ENCODE data around the gene AAGAB. TPM values are rescaled to one million over a fixed set of nuclear protein-coding genes. Genes with fewer than 3 reads are reported as not detected.
"Not testable (repeated sequence)": the region's sequence is repeated elsewhere in the genome, so short reads cannot be mapped to it uniquely, and the experiment has no call there.

The AAGAB gene
- total and polyA plus RNA-seq, 3 donors from 2014 or later = 36.4 to 40.4 (median 36.6) TPM

GRCh38 chr15:67156834-67157233 lies 97.6 kb downstream of the AAGAB start:
- no peaks in the 10 kb centered on the region for H3K27me3 ChIP-seq
- TF ChIP-seq POLR2A (IDR thresholded peaks at IDR 0.05) = no peak
- TF ChIP-seq, protein P1, sequence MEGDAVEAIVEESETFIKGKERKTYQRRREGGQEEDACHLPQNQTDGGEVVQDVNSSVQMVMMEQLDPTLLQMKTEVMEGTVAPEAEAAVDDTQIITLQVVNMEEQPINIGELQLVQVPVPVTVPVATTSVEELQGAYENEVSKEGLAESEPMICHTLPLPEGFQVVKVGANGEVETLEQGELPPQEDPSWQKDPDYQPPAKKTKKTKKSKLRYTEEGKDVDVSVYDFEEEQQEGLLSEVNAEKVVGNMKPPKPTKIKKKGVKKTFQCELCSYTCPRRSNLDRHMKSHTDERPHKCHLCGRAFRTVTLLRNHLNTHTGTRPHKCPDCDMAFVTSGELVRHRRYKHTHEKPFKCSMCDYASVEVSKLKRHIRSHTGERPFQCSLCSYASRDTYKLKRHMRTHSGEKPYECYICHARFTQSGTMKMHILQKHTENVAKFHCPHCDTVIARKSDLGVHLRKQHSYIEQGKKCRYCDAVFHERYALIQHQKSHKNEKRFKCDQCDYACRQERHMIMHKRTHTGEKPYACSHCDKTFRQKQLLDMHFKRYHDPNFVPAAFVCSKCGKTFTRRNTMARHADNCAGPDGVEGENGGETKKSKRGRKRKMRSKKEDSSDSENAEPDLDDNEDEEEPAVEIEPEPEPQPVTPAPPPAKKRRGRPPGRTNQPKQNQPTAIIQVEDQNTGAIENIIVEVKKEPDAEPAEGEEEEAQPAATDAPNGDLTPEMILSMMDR (IDR thresholded peaks at IDR 0.05) = no peak
- no peak overlapping the region for H3K27ac ChIP-seq
- DNase-seq = no peak
- no peaks in the 10 kb centered on the region for H3K9me3 ChIP-seq
- no peaks in the 10 kb centered on the region for H3K4me1 ChIP-seq
- intact Hi-C loops (cut with DNase I; ENCODE audit: low total_unique reads) = no loop called here
- no peaks in the 10 kb centered on the region for H3K36me3 ChIP-seq (ENCODE audit: low read depth, missing control alignments)
- 90 to 100% methylated on average over 3 of the region's 3 CpGs for WGBS, 2 donors
- no peak overlapping the region for H3K4me3 ChIP-seq

DNA sequence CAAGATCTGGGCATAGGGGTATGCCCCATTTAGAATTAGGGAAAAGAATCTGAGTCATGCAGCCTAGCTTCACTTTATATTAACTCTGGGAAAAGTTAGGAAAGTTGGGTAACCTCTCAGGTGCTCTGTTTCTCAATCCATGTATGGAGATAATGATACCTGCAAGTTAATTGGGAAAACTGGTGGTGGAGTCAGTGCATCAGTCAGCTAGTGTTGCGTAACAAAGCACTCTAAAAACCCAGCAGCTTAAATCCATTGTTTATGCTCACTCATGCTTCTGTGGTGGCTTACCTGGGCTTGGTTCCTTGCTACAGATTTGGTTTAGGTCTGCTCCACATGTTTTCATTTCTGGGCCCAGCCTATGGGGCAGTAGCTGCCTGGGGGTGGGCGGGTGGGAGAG lies 98.0 kb downstream of the AAGAB start:
- H3K9me3 ChIP-seq = no peaks in the 10 kb centered on the region
- no peak for TF ChIP-seq POLR2A (IDR thresholded peaks at IDR 0.05)
- TF ChIP-seq, protein P1 (IDR thresholded peaks at IDR 0.05) = no peak
- H3K27ac ChIP-seq = no peak overlapping the region
- no peak overlapping the region for H3K4me3 ChIP-seq
- H3K36me3 ChIP-seq (ENCODE audit: low read depth, missing control alignments) = no peaks in the 10 kb centered on the region
- no peaks in the 10 kb centered on the region for H3K27me3 ChIP-seq
- no peak for DNase-seq
- intact Hi-C loops (cut with DNase I; ENCODE audit: low total_unique reads) = no loop called here
- no peaks in the 10 kb centered on the region for H3K4me1 ChIP-seq
- 91 to 98% methylated on average over 2 of the region's 2 CpGs for WGBS, 2 donors

GRCh38 chr15:67154249-67154648 lies 100.2 kb downstream of the AAGAB start:
- Histone ChIP-seq H3K27me3 (no peaks in the 10 kb centered on the region), H3K27ac (no peak overlapping the region), H3K9me3 (no peaks in the 10 kb centered on the region), H3K36me3 (ENCODE audit: low read depth, missing control alignments) (no peaks in the 10 kb centered on the region), H3K4me3 (no peak overlapping the region), H3K4me1 (peaks cover 11% of the 10 kb centered on the region)
- TF ChIP-seq, protein P1 (IDR thresholded peaks at IDR 0.05) = no peak
- no peak for TF ChIP-seq POLR2A (IDR thresholded peaks at IDR 0.05)
- intact Hi-C loops (cut with DNase I; ENCODE audit: low total_unique reads) = no loop called here
- no peak for DNase-seq

DNA sequence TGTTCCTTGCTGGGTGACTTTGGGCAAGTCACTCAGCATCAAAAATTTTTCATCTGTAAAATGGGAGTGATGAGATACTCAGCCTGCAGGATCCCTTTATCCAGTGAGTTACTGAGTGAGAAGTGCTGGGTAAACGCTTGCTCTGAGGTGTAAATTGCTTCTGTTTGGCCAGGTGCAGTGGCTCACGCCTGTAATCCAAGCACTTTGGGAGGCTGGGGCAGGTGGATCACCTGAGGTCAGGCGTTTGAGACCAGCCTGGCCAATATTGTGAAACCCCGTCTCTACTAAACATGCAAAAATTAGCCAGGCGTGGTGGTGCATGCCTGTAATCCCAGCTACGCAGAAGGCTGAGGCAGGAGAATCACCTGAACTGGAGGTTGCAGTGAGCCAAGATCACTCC lies 101.4 kb downstream of the AAGAB start:
- DNase-seq; H3K27ac ChIP-seq; H3K4me3 ChIP-seq; H3K36me3 ChIP-seq (ENCODE audit: low read depth, missing control alignments); intact Hi-C loops (cut with DNase I; ENCODE audit: low total_unique reads); H3K9me3 ChIP-seq; H3K27me3 ChIP-seq: not testable (repeated sequence)
- WGBS, 2 donors = 92 to 95% methylated on average over 4 to 6 of the region's 6 CpGs
- peaks cover 11% of the 10 kb centered on the region for H3K4me1 ChIP-seq

- H3K9me3 ChIP-seq = no peaks in the 10 kb centered on the region
- H3K27ac ChIP-seq = no peak overlapping the region
- no peaks in the 10 kb centered on the region for H3K36me3 ChIP-seq (ENCODE audit: low read depth, missing control alignments)
- peaks cover 11% of the 10 kb centered on the region for H3K4me1 ChIP-seq
- WGBS, 2 donors = 69 to 70% methylated on average over 1 of the region's 1 CpG
- intact Hi-C loops (cut with DNase I; ENCODE audit: low total_unique reads) = no loop called here
- no peak for DNase-seq
- TF ChIP-seq, protein P1 (IDR thresholded peaks at IDR 0.05) = no peak
- no peak for TF ChIP-seq POLR2A (IDR thresholded peaks at IDR 0.05)
- H3K4me3 ChIP-seq = no peak overlapping the region
- H3K27me3 ChIP-seq = no peaks in the 10 kb centered on the region
These were observed 102.0 kb downstream of the AAGAB start for GRCh38 chr15:67152429-67152828.

Other genes starting within 250 kb of the AAGAB start
- 10 to 100 TPM; 18.7 to 31.6 TPM for gene SMAD3, start 189.1 kb downstream of the AAGAB start, total RNA-seq
- 11.4 TPM for gene SMAD3, start 189.1 kb downstream of the AAGAB start, polyA plus RNA-seq (ENCODE audit: insufficient read depth, low read depth, low replicate concordance)
- 10 to 100 TPM; 23.5 to 42.2 TPM for gene IQCH, start 125 bp upstream of the AAGAB start, total RNA-seq
- 31.9 TPM for gene IQCH, start 125 bp upstream of the AAGAB start, polyA plus RNA-seq (ENCODE audit: insufficient read depth, low read depth, low replicate concordance)

All from testis (tissue), 3 donors.